ENCODE measurements around the gene CAMK2A.

GRCh38 chr5:150270541-150271295 lies 18.9 kb downstream of the CAMK2A start:
- TF ChIP-seq, protein P1, sequence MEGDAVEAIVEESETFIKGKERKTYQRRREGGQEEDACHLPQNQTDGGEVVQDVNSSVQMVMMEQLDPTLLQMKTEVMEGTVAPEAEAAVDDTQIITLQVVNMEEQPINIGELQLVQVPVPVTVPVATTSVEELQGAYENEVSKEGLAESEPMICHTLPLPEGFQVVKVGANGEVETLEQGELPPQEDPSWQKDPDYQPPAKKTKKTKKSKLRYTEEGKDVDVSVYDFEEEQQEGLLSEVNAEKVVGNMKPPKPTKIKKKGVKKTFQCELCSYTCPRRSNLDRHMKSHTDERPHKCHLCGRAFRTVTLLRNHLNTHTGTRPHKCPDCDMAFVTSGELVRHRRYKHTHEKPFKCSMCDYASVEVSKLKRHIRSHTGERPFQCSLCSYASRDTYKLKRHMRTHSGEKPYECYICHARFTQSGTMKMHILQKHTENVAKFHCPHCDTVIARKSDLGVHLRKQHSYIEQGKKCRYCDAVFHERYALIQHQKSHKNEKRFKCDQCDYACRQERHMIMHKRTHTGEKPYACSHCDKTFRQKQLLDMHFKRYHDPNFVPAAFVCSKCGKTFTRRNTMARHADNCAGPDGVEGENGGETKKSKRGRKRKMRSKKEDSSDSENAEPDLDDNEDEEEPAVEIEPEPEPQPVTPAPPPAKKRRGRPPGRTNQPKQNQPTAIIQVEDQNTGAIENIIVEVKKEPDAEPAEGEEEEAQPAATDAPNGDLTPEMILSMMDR (IDR thresholded peaks at IDR 0.05): no peak
- no peak for TF ChIP-seq POLR2A (IDR thresholded peaks at IDR 0.05)
